Calu3 (cell line): Measurements from ENCODE around the gene RHPN2. TPM values are rescaled to one million over a fixed set of nuclear protein-coding genes. Genes with fewer than 3 reads are reported as not detected.
"Not testable (repeated sequence)": the region's sequence is repeated elsewhere in the genome, so short reads cannot be mapped to it uniquely, and the experiment has no call there.

Experiments used
- BruUV-seq: library from RNA; stranded (reverse); fragments of 400-500 nt; replicated peaks from 2 replicates; lab custom pipeline; 2021; lab: Mats Ljungman, UMichigan
- CTCF ChIA-PET: fragments of 300-600 bp; sonication (Branson Sonifier 250); formaldehyde crosslinking; loops from one replicate; lab custom pipeline; 2022; ENCODE audit warnings: antibody characterized with exemption; lab: Charles Lee
- DNase-seq: peaks from one replicate; pipeline ENCODE4 v3.0.0; 2022
- H3K27ac Mint-ChIP-seq: one replicate; pipeline ENCODE4 v1.8.0; 2022; ENCODE audit warnings: mixed read lengths; ENCODE audit not compliant: unreplicated experiment
- H3K27me3 Mint-ChIP-seq: one replicate; pipeline ENCODE4 v1.8.0; 2022; ENCODE audit warnings: mixed read lengths; ENCODE audit not compliant: unreplicated experiment
- H3K36me3 Mint-ChIP-seq: one replicate; pipeline ENCODE4 v1.8.0; 2022; ENCODE audit warnings: mild to moderate bottlenecking, moderate library complexity, mixed read lengths; ENCODE audit not compliant: insufficient read depth, unreplicated experiment
- H3K4me1 Mint-ChIP-seq: one replicate; pipeline ENCODE4 v1.8.0; 2022; ENCODE audit warnings: mild to moderate bottlenecking, low read depth, mixed read lengths; ENCODE audit not compliant: unreplicated experiment
- H3K4me3 Mint-ChIP-seq: one replicate; pipeline ENCODE4 v1.8.0; 2022; ENCODE audit warnings: mild to moderate bottlenecking, low read depth, moderate library complexity, mixed read lengths; ENCODE audit not compliant: unreplicated experiment
- H3K9me3 Mint-ChIP-seq: one replicate; pipeline ENCODE4 v1.8.0; 2022; ENCODE audit warnings: low read depth, mixed read lengths; ENCODE audit not compliant: unreplicated experiment
- CTCF ChIP-seq: fragments of 200-600 bp; IDR thresholded peaks from one replicate; pipeline ENCODE4 v1.8.0; 2022; ENCODE audit warnings: antibody characterized with exemption; ENCODE audit not compliant: unreplicated experiment
- intact Hi-C: fragments of 100-400 bp; cut with micrococcal nuclease; formaldehyde crosslinking; loops from one replicate; pipeline ENCODE4 v1.10.0; 2022; ENCODE audit not compliant: unreplicated experiment
- total RNA-seq: library from RNA; stranded (reverse); gene quantifications from 2 replicates; pipeline ENCODE4 v1.2.3, GENCODE V29; 2022

RHPN2 gene
- total RNA-seq, 1 experiment from 2014 or later, result 46.4 TPM

GRCh38 chr19:33002126-33002865 is 62.4 kb downstream of the RHPN2 start:
- H3K9me3 Mint-ChIP-seq, H3K27ac Mint-ChIP-seq, H3K27me3 Mint-ChIP-seq, DNase-seq, intact Hi-C loops, BruUV-seq, H3K4me3 Mint-ChIP-seq: not testable (repeated sequence)
- peaks cover 60% of the 10 kb centered on the region for H3K36me3 Mint-ChIP-seq
- CTCF ChIA-PET, result interaction anchor here (0.6 to 1.7 kb wide), 2 partner anchors 11 to 45 kb away, joined by 3 to 4 read pairs; no protein-coding TSS in a partner anchor
- H3K4me1 Mint-ChIP-seq, result peaks cover 27% of the 10 kb centered on the region

GRCh38 chr19:33000910-33001309 is 63.8 kb downstream of the RHPN2 start:
- Mint-ChIP-seq H3K9me3 (no peaks in the 10 kb centered on the region), H3K4me1 (peaks cover 26% of the 10 kb centered on the region), H3K36me3 (peaks cover 66% of the 10 kb centered on the region), H3K27ac (no peak overlapping the region), H3K27me3 (no peaks in the 10 kb centered on the region), H3K4me3 (no peak overlapping the region)
- intact Hi-C loops, result no loop called here
- BruUV-seq, result no TSS peak
- no peak for TF ChIP-seq CTCF
- CTCF ChIA-PET, result no interaction called here
- DNase-seq, result no peak

GRCh38 chr19:33000510-33000909 is 64.2 kb downstream of the RHPN2 start:
- DNase-seq, result no peak
- CTCF ChIA-PET, result no interaction called here
- TF ChIP-seq CTCF, result no peak
- BruUV-seq, result no TSS peak
- H3K36me3 Mint-ChIP-seq, result peaks cover 67% of the 10 kb centered on the region
- intact Hi-C loops, result no loop called here
- H3K27ac Mint-ChIP-seq, result no peak overlapping the region
- peaks cover 22% of the 10 kb centered on the region for H3K4me1 Mint-ChIP-seq
- H3K4me3 Mint-ChIP-seq, result no peak overlapping the region
- no peaks in the 10 kb centered on the region for H3K9me3 Mint-ChIP-seq
- no peaks in the 10 kb centered on the region for H3K27me3 Mint-ChIP-seq

GRCh38 chr19:32998722-32999121 is 66.0 kb downstream of the RHPN2 start:
- no peak for DNase-seq
- no peak overlapping the region for H3K4me3 Mint-ChIP-seq
- CTCF ChIA-PET, result no interaction called here
- intact Hi-C loops, result no loop called here
- no peak for TF ChIP-seq CTCF
- H3K27ac Mint-ChIP-seq, result no peak overlapping the region
- peaks cover 13% of the 10 kb centered on the region for H3K4me1 Mint-ChIP-seq
- H3K36me3 Mint-ChIP-seq, result peaks cover 69% of the 10 kb centered on the region
- H3K27me3 Mint-ChIP-seq, result no peaks in the 10 kb centered on the region
- H3K9me3 Mint-ChIP-seq, result no peaks in the 10 kb centered on the region
- BruUV-seq, result no TSS peak

GRCh38 chr19:32997716-32998355 is 66.9 kb downstream of the RHPN2 start:
- peaks cover 4% of the 10 kb centered on the region for H3K4me1 Mint-ChIP-seq
- CTCF ChIA-PET, result interaction anchor here (0.5 kb wide), 1 partner anchor 83 kb away, joined by 4 read pairs; no protein-coding TSS in a partner anchor
- BruUV-seq, result TSS peak; percentile 12
- no peak for DNase-seq
- no peaks in the 10 kb centered on the region for H3K27me3 Mint-ChIP-seq
- no peak overlapping the region for H3K27ac Mint-ChIP-seq
- intact Hi-C loops, result no loop called here
- no peak for TF ChIP-seq CTCF
- no peak overlapping the region for H3K4me3 Mint-ChIP-seq
- H3K36me3 Mint-ChIP-seq, result peaks cover 66% of the 10 kb centered on the region
- H3K9me3 Mint-ChIP-seq, result no peaks in the 10 kb centered on the region

GRCh38 chr19:32997061-32997464 is 67.6 kb downstream of the RHPN2 start:
- DNase-seq, H3K4me1 Mint-ChIP-seq, intact Hi-C loops, H3K4me3 Mint-ChIP-seq, CTCF ChIA-PET, H3K27ac Mint-ChIP-seq, H3K27me3 Mint-ChIP-seq, H3K9me3 Mint-ChIP-seq, BruUV-seq: not testable (repeated sequence)
- H3K36me3 Mint-ChIP-seq, result peaks cover 62% of the 10 kb centered on the region

GRCh38 chr19:32995966-32996365 is 68.7 kb downstream of the RHPN2 start:
- H3K27me3 Mint-ChIP-seq, DNase-seq, CTCF ChIA-PET, H3K9me3 Mint-ChIP-seq, H3K27ac Mint-ChIP-seq, intact Hi-C loops, H3K4me3 Mint-ChIP-seq, H3K4me1 Mint-ChIP-seq, BruUV-seq: not testable (repeated sequence)
- peaks cover 65% of the 10 kb centered on the region for H3K36me3 Mint-ChIP-seq
